GM12872 (cell line): ENCODE results near the gene SEMA4D.

Source experiments
- TF ChIP-seq, protein P1 (sequence below): IDR thresholded peaks from 3 replicates; pipeline ENCODE4 v1.5.1; 2011; ENCODE audit warnings: low read depth, mild to moderate bottlenecking, low read length, moderate library complexity; ENCODE audit not compliant: insufficient read depth

The SEMA4D gene, protein sequence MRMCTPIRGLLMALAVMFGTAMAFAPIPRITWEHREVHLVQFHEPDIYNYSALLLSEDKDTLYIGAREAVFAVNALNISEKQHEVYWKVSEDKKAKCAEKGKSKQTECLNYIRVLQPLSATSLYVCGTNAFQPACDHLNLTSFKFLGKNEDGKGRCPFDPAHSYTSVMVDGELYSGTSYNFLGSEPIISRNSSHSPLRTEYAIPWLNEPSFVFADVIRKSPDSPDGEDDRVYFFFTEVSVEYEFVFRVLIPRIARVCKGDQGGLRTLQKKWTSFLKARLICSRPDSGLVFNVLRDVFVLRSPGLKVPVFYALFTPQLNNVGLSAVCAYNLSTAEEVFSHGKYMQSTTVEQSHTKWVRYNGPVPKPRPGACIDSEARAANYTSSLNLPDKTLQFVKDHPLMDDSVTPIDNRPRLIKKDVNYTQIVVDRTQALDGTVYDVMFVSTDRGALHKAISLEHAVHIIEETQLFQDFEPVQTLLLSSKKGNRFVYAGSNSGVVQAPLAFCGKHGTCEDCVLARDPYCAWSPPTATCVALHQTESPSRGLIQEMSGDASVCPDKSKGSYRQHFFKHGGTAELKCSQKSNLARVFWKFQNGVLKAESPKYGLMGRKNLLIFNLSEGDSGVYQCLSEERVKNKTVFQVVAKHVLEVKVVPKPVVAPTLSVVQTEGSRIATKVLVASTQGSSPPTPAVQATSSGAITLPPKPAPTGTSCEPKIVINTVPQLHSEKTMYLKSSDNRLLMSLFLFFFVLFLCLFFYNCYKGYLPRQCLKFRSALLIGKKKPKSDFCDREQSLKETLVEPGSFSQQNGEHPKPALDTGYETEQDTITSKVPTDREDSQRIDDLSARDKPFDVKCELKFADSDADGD

DNA sequence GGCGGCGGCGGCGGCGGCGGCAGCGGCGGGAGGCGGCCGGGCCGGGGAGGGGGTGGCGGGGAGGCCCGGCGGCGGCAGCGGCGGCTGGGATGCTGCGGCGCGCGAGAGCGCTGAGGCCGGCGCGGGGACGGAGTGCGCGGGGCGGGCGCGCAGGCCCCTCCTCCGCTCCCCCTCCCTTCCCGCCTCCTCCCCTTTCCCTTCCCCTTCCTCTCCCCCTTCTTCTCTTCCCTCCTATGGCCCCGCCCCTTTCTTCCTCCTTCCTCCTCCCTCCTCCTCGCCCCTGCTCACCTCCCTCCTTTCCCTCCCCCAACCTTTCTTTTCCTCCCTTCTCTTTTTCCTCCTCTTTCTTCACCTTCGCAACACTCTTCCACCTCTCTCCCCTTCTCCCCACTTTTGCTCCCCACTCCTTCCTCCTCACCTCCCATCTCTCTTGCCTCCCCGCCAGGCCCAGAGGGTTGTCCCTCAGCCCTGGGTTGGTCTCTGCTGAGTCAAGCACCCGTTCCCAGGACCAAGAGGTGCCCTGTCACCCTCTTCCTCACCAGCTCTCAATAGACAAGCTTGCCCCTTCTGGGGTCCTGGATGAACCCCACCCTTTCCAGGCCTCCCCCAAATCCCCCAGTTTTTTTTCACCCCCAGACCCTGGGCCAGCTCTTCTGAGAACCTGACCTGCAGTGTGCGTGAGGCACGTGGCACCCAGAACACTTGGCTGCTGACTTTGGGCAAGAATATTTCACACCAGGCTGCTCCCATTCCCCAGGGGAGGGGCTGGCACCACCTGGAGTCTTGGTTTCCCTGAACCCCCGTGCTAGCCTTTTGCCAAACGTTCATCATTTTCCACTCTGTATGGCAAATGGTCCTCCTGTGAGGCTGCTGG is at the start of gene SEMA4D:
Gene SEMA4D, minus strand, starts transcription at position 136 of the 874 bp plus-strand sequence. CDS start 92,657 bp downstream, outside the sequence.
- TF ChIP-seq, protein P1, sequence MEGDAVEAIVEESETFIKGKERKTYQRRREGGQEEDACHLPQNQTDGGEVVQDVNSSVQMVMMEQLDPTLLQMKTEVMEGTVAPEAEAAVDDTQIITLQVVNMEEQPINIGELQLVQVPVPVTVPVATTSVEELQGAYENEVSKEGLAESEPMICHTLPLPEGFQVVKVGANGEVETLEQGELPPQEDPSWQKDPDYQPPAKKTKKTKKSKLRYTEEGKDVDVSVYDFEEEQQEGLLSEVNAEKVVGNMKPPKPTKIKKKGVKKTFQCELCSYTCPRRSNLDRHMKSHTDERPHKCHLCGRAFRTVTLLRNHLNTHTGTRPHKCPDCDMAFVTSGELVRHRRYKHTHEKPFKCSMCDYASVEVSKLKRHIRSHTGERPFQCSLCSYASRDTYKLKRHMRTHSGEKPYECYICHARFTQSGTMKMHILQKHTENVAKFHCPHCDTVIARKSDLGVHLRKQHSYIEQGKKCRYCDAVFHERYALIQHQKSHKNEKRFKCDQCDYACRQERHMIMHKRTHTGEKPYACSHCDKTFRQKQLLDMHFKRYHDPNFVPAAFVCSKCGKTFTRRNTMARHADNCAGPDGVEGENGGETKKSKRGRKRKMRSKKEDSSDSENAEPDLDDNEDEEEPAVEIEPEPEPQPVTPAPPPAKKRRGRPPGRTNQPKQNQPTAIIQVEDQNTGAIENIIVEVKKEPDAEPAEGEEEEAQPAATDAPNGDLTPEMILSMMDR, result no peak

DNA sequence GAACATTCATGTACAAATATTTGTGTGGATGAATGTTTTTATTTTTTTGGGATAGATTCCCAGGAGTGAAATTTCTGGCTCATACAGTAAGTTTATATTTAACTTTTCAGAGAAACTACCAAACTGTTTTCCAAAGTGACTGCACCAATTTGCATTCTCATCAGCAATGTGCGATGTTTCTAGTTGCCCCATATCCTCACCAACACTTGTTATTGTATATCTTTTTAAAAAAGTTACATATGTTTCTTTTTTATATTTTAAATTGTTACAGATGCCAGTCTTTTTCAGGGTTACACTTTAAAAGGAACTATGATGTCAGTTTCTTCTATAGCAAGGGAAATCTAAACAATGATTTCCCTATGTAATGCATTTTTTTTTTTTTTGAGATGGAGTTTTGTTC is 49.1 kb upstream of the SEMA4D start:
- TF ChIP-seq, protein P1, result no peak

DNA sequence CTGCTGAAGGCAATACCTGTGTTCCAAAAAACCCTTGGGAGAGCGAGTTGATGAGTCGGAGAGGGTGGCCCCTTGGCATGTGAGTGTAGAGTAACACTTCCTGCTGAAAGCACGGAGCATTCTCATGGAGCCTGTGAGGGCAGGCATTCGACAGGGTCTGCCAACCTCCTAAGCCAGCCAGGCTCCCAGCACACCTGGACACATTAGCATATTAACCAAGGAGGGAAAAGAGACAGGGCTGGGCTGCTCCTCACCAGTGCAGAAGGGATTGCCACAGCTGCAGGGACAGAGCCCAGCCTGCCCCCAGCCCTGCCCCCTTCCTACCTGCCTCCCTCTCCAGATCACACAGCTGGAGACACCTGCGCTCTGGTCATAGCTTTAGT is 46.4 kb upstream of the SEMA4D start:
- TF ChIP-seq, protein P1, result no peak

DNA sequence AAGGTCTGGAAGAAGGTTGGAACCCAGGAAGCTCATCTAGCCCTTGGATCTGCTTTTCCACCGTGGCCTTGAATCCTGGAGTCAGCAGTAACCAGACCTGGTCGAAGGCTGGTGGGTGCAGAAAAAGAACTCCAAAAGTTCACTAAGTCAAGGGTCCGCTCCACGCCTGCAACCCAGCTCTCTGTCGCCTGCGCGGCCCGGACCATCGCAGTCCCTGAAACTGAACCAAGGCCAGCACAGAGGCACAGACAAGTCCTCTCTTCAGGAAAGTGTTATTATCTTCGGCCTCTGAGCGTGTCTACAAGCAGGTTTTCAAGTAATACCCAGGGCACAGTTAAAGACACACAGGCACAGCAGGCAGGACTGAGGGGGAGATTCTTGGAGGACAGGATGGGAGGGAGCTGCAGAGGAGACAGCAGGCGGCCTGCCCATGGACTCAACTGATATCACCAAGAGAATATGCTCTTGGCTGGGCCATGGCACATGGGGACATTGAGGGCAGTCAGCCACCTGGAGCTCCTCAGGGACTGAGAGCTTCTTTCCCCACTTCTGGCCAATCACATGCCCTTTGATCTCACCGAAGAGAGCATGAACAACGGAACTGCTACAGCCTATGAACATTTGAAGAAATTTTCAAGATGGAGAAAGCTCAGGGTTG is 45.8 kb upstream of the SEMA4D start:
- TF ChIP-seq, protein P1, result no peak

DNA sequence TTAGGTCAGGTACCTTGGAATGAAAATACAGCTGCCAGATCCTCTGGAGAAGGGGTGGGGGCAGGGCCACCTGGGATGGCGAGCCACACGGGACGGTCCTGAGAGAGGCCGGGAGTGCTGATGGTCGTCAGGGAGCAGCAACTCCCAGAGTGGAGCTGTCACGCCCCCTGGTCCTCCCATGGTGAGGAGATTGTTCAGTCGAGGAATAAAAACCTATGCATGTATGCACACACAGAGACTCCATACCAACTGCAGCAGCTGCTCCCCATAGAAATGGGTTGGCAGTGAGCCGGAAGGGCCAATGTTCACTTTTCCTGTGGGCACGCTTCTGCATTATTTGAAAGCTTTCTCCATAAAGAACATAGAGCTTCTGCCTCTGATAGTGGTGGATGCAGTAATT is 45.2 kb upstream of the SEMA4D start:
- TF ChIP-seq, protein P1, result no peak

DNA sequence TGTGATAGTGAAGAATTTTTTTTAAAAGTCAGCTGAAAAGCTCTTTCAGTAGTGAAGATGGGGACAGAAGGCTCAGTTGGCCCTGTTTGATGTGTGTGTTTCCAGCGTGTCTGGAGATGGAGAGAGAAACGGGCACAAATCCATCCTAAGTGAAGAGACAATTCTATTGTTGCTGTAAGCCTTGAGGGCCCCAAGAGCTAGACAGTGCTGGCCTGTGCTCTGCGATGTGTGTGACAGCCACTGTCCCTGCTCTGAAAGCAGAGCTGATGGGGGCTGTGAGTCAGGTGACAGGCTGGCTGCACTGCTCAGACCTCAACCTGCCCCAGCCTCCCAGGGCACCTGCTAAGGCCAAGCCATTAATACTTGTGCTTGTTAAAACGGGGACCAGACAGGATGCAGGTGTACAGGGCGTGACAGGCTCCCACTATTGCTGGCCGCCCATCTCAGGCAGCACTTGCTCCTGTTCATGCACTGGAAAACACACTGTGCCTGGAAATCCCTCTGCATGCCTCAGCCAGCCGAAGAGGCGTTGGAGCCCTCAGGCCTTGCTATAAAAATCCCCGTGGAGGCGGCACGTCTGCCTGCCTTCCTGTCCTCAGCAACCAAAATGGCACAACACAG is 44.6 kb upstream of the SEMA4D start:
- TF ChIP-seq, protein P1, result no peak
